Calu3 (cell line): Measurements from ENCODE around the gene KIRREL3. TPM values are rescaled to one million over a fixed set of nuclear protein-coding genes. Genes with fewer than 3 reads are reported as not detected.

Source experiments
- BruUV-seq: library from RNA; stranded (reverse); fragments of 400-500 nt; replicated peaks from 2 replicates; lab custom pipeline; 2021; lab: Mats Ljungman, UMichigan
- CTCF ChIA-PET: fragments of 300-600 bp; sonication (Branson Sonifier 250); formaldehyde crosslinking; loops from one replicate; lab custom pipeline; 2022; ENCODE audit warnings: antibody characterized with exemption; lab: Charles Lee
- DNase-seq: peaks from one replicate; pipeline ENCODE4 v3.0.0; 2022
- H3K27ac Mint-ChIP-seq: one replicate; pipeline ENCODE4 v1.8.0; 2022; ENCODE audit warnings: mixed read lengths; ENCODE audit not compliant: unreplicated experiment
- H3K27me3 Mint-ChIP-seq: one replicate; pipeline ENCODE4 v1.8.0; 2022; ENCODE audit warnings: mixed read lengths; ENCODE audit not compliant: unreplicated experiment
- H3K36me3 Mint-ChIP-seq: one replicate; pipeline ENCODE4 v1.8.0; 2022; ENCODE audit warnings: mild to moderate bottlenecking, moderate library complexity, mixed read lengths; ENCODE audit not compliant: insufficient read depth, unreplicated experiment
- H3K4me1 Mint-ChIP-seq: one replicate; pipeline ENCODE4 v1.8.0; 2022; ENCODE audit warnings: mild to moderate bottlenecking, low read depth, mixed read lengths; ENCODE audit not compliant: unreplicated experiment
- H3K4me3 Mint-ChIP-seq: one replicate; pipeline ENCODE4 v1.8.0; 2022; ENCODE audit warnings: mild to moderate bottlenecking, low read depth, moderate library complexity, mixed read lengths; ENCODE audit not compliant: unreplicated experiment
- H3K9me3 Mint-ChIP-seq: one replicate; pipeline ENCODE4 v1.8.0; 2022; ENCODE audit warnings: low read depth, mixed read lengths; ENCODE audit not compliant: unreplicated experiment
- intact Hi-C: fragments of 100-400 bp; cut with micrococcal nuclease; formaldehyde crosslinking; loops from one replicate; pipeline ENCODE4 v1.10.0; 2022; ENCODE audit not compliant: unreplicated experiment
- total RNA-seq: library from RNA; stranded (reverse); gene quantifications from 2 replicates; pipeline ENCODE4 v1.2.3, GENCODE V29; 2022
- TF ChIP-seq, protein P1 (sequence below): fragments of 200-600 bp; IDR thresholded peaks from one replicate; pipeline ENCODE4 v1.8.0; 2022; ENCODE audit warnings: antibody characterized with exemption; ENCODE audit not compliant: unreplicated experiment

The KIRREL3 gene
- total RNA-seq, 1 experiment from 2014 or later = 0.26 TPM

DNA sequence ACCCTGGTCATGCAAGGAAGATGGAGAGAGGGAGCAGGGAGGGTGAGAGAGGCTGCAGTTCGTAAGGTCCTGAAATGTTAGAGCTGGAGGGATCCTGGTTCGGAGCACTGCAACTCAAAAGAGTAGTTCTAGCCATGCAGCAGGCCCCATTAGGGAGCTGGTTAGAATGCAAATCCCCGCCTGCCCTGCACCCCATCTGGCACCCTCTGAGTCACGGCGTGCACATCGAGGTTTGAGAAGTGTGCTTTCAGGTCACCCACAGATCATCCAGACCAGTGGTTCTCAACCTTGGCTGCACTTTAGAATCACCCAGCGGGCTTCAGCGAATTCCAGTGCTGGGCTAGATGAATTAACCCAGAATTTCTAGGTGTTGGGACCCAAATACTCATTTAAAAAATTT, 596.9 kb downstream of the KIRREL3 start:
- no peak for DNase-seq
- Mint-ChIP-seq H3K4me1 (peaks cover 29% of the 10 kb centered on the region), H3K9me3 (no peaks in the 10 kb centered on the region), H3K4me3 (no peak overlapping the region), H3K27me3 (no peaks in the 10 kb centered on the region), H3K27ac (no peak overlapping the region), H3K36me3 (peaks cover 22% of the 10 kb centered on the region)
- CTCF ChIA-PET = interaction anchor here (1.1 kb wide), 1 partner anchor 13 kb away, joined by 3 read pairs; no protein-coding TSS in a partner anchor
- TF ChIP-seq, protein P1, sequence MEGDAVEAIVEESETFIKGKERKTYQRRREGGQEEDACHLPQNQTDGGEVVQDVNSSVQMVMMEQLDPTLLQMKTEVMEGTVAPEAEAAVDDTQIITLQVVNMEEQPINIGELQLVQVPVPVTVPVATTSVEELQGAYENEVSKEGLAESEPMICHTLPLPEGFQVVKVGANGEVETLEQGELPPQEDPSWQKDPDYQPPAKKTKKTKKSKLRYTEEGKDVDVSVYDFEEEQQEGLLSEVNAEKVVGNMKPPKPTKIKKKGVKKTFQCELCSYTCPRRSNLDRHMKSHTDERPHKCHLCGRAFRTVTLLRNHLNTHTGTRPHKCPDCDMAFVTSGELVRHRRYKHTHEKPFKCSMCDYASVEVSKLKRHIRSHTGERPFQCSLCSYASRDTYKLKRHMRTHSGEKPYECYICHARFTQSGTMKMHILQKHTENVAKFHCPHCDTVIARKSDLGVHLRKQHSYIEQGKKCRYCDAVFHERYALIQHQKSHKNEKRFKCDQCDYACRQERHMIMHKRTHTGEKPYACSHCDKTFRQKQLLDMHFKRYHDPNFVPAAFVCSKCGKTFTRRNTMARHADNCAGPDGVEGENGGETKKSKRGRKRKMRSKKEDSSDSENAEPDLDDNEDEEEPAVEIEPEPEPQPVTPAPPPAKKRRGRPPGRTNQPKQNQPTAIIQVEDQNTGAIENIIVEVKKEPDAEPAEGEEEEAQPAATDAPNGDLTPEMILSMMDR = no peak
- intact Hi-C loops = no loop called here
- no TSS peak for BruUV-seq

DNA sequence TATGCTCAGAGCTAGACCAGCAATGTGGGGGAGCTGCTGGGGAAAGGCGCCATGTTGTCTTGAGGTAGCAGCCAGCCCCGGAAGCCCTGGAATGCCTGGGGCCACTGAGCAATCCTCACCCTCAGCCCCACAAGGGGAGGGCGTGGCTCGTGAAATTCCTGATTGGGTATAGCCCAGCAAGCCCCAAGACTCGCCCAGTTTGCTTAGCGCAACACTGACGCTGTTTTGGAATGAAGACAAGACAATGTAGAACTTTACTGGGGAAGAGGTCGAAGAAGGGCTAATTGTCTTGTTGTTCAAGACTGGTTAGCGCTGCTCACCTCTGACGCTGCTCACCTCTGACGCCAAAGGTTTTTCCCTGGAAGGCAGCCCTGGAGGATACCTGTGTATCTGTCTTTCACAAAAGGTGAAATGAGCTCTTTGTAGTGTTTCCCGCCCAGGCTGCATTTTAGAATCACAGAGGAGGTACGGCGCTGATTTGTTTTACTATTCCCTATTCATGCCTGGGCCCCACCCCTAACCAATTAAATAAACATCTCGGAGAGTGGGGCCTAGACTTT, 597.5 kb downstream of the KIRREL3 start:
- H3K4me3 Mint-ChIP-seq = no peak overlapping the region
- intact Hi-C loops = no loop called here
- CTCF ChIA-PET = interaction anchor here (1.1 to 1.2 kb wide), 2 partner anchors 14 to 93 kb away, joined by 3 read pairs; no protein-coding TSS in a partner anchor
- H3K27ac Mint-ChIP-seq = no peak overlapping the region
- peak; percentile 58 for DNase-seq
- H3K9me3 Mint-ChIP-seq = no peaks in the 10 kb centered on the region
- BruUV-seq = no TSS peak
- H3K36me3 Mint-ChIP-seq = peaks cover 22% of the 10 kb centered on the region
- no peaks in the 10 kb centered on the region for H3K27me3 Mint-ChIP-seq
- peaks cover 29% of the 10 kb centered on the region for H3K4me1 Mint-ChIP-seq
- TF ChIP-seq, protein P1 = no peak

DNA sequence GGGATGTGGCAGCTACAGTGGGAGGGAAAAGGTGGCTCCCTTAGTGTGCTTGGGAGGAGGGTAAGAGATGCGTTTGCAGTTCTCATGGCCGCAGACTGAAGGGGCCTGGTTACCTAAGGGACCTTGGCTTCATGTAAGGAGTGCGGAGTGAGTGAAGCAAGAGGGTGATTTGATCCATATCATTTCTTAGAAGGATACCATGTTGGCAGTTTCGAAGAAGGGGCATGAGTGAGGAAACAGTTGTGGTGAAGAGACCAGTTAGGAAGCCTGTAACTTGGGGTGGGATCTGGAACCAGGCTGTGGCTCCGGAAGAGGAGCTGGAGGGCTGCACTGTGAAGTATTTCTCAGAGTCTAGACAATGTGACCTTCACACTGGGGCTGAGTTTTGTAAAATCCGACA, 600.1 kb downstream of the KIRREL3 start:
- Mint-ChIP-seq H3K4me3 (no peak overlapping the region), H3K36me3 (peaks cover 15% of the 10 kb centered on the region), H3K27me3 (no peaks in the 10 kb centered on the region), H3K9me3 (no peaks in the 10 kb centered on the region), H3K27ac (no peak overlapping the region), H3K4me1 (peaks cover 25% of the 10 kb centered on the region)
- TF ChIP-seq, protein P1 = no peak
- no peak for DNase-seq
- CTCF ChIA-PET = no interaction called here
- BruUV-seq = no TSS peak
- intact Hi-C loops = no loop called here

DNA sequence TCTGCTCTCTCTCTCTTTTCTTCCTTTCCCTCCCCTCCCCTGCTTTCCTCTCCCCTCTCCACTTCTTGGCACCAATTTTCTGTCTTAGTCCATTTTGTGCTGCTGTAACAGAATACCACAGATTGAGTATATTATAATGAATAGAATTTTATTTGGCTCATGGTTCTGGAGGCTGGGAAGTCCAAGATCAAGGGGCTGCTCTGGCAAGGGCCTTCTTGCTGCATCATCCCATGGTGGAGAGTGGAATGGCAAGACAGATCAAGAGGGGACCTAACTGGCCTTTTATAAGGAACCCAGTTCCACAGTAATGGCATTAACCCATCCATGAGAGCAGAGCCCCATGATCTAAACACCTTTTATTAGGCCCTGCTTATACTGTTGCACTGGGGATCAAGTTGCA, 600.6 kb downstream of the KIRREL3 start:
- peaks cover 13% of the 10 kb centered on the region for H3K36me3 Mint-ChIP-seq
- CTCF ChIA-PET = no interaction called here
- no peak overlapping the region for H3K4me3 Mint-ChIP-seq
- no peak overlapping the region for H3K27ac Mint-ChIP-seq
- no peak for DNase-seq
- intact Hi-C loops = no loop called here
- peaks cover 20% of the 10 kb centered on the region for H3K4me1 Mint-ChIP-seq
- no peaks in the 10 kb centered on the region for H3K27me3 Mint-ChIP-seq
- no TSS peak for BruUV-seq
- TF ChIP-seq, protein P1 = no peak
- no peaks in the 10 kb centered on the region for H3K9me3 Mint-ChIP-seq
